Activated CD4-positive, alpha-beta memory T cell treated with anti-CD3 and anti-CD28 coated beads, Interleukin-2, amount 10 ng/mL, durations not matched to agents 7 days and 5 days (primary cell): ENCODE measurements around the gene DPP3. TPM values are rescaled to one million over a fixed set of nuclear protein-coding genes. Genes with fewer than 3 reads are reported as not detected.
A peak's percentile ranks its signal among the peaks of the same experiment; 100 is the strongest.
"Not testable (repeated sequence)": the region's sequence is repeated elsewhere in the genome, so short reads cannot be mapped to it uniquely, and the experiment has no call there.

ENCODE experiments used
- CTCF ChIA-PET: fragments of 350-600 bp; sonication (Branson Sonifier 250); formaldehyde crosslinking; loops from one replicate; lab custom pipeline; 2021; ENCODE audit warnings: antibody characterized with exemption, inconsistent platforms; lab: Charles Lee
- POLR2A ChIA-PET: fragments of 350-600 bp; sonication (Branson Sonifier 250); formaldehyde crosslinking; loops from one replicate; lab custom pipeline; 2021; ENCODE audit warnings: antibody characterized with exemption; lab: Charles Lee
- DNase-seq: peaks from one replicate; pipeline ENCODE4 v3.0.0-alpha.2; 2020
- H3K27ac Mint-ChIP-seq: one replicate; pipeline ENCODE4 v1.8.0; 2021; ENCODE audit warnings: mild to moderate bottlenecking, mixed read lengths
- H3K27me3 Mint-ChIP-seq: one replicate; pipeline ENCODE4 v1.8.0; 2021; ENCODE audit warnings: mixed read lengths
- H3K36me3 Mint-ChIP-seq: one replicate; pipeline ENCODE4 v1.8.0; 2021; ENCODE audit warnings: low read depth, mixed read lengths
- H3K4me1 Mint-ChIP-seq: one replicate; pipeline ENCODE4 v1.8.0; 2021; ENCODE audit warnings: mixed read lengths
- H3K4me3 Mint-ChIP-seq: one replicate; pipeline ENCODE4 v1.8.0; 2021; ENCODE audit warnings: mild to moderate bottlenecking, mixed read lengths
- H3K9me3 Mint-ChIP-seq: one replicate; pipeline ENCODE4 v1.8.0; 2021; ENCODE audit warnings: mixed read lengths
- total RNA-seq, 2 experiments: library from RNA; stranded (reverse); gene quantifications; one replicate each; pipeline ENCODE4 v1.2.3, GENCODE V29; 2021

The DPP3 gene
- total RNA-seq, 2 experiments from 2014 or later: 59.3 to 60.6 TPM

DNA sequence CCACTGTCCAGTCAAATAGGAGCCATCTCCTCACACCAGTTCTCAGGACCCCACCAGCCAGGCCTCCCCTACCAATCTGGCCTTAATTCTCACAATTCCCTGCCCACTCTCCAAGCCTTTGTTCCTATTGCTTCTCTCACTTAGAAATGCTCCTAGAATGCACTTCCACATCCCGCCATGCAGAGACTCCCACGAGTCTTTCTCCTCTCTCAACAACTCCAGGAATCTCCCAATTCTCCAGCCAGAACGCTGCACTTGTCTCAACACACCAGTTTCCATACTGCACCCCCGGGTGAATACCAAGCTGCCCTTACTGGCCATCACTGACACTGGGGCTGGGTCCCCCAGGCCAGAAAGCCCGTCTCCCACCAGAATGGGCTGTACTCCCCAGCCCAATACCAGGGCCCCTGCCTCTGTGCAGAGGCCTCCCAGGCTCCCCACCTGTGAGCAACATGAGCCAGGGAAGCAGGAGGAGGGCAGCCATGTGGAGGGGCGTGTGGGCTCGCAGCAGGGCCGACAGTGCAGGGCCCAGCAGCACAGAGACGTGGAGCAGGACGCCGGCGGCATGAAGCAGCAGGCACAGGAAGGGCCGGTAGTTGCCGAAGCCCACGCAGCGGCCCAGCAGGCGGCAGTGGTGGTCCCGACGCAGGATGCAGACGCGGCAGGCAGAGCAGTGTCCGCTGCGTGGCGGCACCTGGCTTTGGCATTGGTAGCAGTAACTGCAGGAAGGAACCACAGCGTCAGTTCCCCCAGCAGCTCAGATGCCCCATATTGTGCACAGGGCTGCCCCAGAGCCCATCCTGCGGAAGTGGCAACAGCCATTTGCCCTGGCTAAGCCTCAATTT lies 63.3 kb downstream of the DPP3 start:
- H3K27me3 Mint-ChIP-seq: peaks cover 2% of the 10 kb centered on the region
- POLR2A ChIA-PET: interaction anchor here (0.9 to 1.0 kb wide), 2 partner anchors 33 to 64 kb away, joined by 4 to 5 read pairs; partner anchors contain the start of genes BBS1 and DPP3
- CTCF ChIA-PET: interaction anchor here (1.6 kb wide), 1 partner anchor 135 kb away, joined by 5 read pairs; the partner anchor contains the start of gene RBM4B
- peaks cover 29% of the 10 kb centered on the region for H3K36me3 Mint-ChIP-seq
- H3K4me1 Mint-ChIP-seq: peaks cover 40% of the 10 kb centered on the region
- no peaks in the 10 kb centered on the region for H3K9me3 Mint-ChIP-seq
- DNase-seq: peak; percentile 82
- peak overlapping the region; percentile 82 for H3K27ac Mint-ChIP-seq
- peak overlapping the region; percentile 69 for H3K4me3 Mint-ChIP-seq

DNA sequence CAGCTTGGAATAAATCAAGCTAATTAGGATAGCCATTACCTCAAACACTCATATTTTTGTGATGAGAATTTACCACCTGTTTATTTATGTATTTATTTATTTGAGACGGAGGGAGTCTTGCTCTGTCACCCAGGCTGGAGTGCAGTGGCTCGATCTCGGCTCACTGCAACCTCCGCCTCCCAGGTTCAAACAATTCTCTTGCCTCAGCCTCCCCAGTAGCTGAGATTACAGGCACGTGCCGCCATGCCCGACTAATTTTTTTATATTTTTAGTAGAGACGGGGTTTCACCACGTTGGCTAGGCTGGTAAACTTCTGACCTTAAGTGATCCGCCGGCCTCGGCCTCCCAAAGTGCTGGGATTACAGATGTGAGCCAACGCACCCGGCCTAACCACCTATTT lies 64.7 kb downstream of the DPP3 start:
- Mint-ChIP-seq H3K27ac (peak overlapping the region; percentile 65), H3K27me3 (peaks cover 13% of the 10 kb centered on the region), H3K36me3 (peaks cover 23% of the 10 kb centered on the region), H3K4me1 (peaks cover 40% of the 10 kb centered on the region), H3K4me3 (peak overlapping the region; percentile 79)
- H3K9me3 Mint-ChIP-seq, DNase-seq: not testable (repeated sequence)
- POLR2A ChIA-PET: interaction anchor here (1.4 to 2.8 kb wide), 12 partner anchors 11 to 311 kb away, joined by 3 to 23 read pairs (median 12); partner anchors contain the start of genes BBS1, DPP3, RBM14 and RBM4
- CTCF ChIA-PET: interaction anchor here (1.4 kb wide), 1 partner anchor 65 kb away, joined by 4 read pairs; the partner anchor contains the start of gene DPP3

DNA sequence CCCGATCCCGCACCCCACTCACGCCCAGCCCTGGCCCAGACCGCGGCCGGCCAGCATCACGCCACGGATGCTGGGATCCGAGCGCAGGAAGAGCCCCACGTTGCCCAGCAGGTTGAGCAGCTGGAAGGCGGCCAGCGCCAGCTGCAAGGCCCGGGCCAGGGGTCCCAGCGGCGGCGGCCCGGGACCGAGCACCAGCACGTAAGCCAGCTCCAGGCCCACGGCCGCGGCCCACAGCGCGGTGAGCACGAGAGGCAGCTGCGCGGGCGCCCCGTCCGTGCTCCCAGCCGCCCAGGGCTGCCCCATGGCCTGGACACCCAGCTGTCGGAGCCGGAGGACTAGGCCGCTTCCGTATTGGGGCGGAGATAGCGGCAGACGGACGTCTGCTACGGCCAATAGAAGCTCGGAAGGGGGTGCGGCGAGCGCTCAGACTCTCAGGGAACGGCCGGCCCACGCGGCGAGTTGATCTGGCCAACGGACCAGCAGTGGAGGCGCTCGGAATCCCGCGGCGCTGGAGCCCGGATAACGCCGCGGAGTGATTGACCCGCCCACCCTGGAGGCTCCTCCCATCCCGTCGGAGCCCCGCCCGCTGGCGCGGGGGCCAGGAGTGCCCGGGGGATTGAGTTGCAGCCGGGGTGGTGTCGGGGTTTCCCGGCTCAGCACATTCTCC lies 65.6 kb downstream of the DPP3 start, which contains the start of gene ZDHHC24:
ZDHHC24 (minus strand) TSS at position 348 of the 667 bp plus-strand sequence; CDS start at position 303, 45 bp downstream.
- Mint-ChIP-seq H3K9me3 (no peaks in the 10 kb centered on the region), H3K27ac (peak within 1 kb of the TSS; percentile 71), H3K27me3 (peaks cover 13% of the 10 kb centered on the region), H3K4me1 (peaks cover 40% of the 10 kb centered on the region), H3K4me3 (peak within 1 kb of the TSS; percentile 79), H3K36me3 (peaks cover 21% of the 10 kb centered on the region)
- peak; percentile 93 for DNase-seq
- ChIA-PET POLR2A (interaction anchor here (0.7 to 2.8 kb wide), 24 partner anchors 9 to 694 kb away, joined by 3 to 23 read pairs (median 5); partner anchors contain the start of genes BBS1, DPP3, MRPL11 and RBM14), CTCF (interaction anchor here (1.2 to 1.7 kb wide), 6 partner anchors 26 to 136 kb away, joined by 3 to 17 read pairs (median 4); partner anchors contain the start of genes CCDC87, CCS, DPP3 and RBM4B)

DNA sequence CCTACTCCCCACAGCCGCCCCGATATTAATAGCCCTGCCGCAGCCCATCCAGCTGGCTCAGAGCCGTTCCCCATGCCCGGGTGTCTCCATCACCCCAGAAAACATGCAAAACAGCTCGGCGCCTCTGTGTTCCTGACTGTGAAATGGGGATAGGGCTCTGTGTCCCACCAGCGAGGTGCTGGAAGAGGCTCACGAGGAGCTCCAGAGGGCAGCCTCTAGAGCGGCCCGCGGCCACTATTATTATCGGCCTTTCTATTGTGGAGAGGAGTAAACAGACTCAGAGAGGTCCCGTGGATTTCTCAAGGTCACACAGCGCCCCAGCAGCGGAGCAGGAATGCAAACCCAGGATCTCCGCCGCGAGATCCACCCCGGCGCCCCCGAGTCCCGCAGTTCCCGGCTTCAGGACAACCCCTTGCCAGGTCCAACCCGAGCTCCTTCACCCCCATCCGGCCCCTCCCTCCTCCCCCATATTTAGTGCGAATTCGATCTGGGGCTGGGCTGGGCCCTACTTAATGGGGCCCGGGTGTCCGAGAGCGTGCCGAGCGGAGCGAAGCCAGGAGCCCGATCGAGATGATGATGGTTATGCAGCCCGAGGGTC lies 66.2 kb downstream of the DPP3 start, which contains the start of gene ACTN3:
ACTN3 (plus strand) TSS at position 536 of the 598 bp plus-strand sequence; CDS start at position 571, 35 bp downstream.
- POLR2A ChIA-PET: interaction anchor here (0.8 to 2.8 kb wide), 23 partner anchors 9 to 693 kb away, joined by 3 to 23 read pairs (median 5); partner anchors contain the start of genes BBS1, DPP3, MRPL11 and RBM14
- H3K27me3 Mint-ChIP-seq: peaks cover 15% of the 10 kb centered on the region
- DNase-seq: peak; percentile 34
- peaks cover 38% of the 10 kb centered on the region for H3K4me1 Mint-ChIP-seq
- CTCF ChIA-PET: interaction anchor here (1.2 to 1.7 kb wide), 6 partner anchors 26 to 137 kb away, joined by 3 to 17 read pairs (median 4); partner anchors contain the start of genes CCDC87, CCS, DPP3 and RBM4B
- peaks cover 18% of the 10 kb centered on the region for H3K36me3 Mint-ChIP-seq
- H3K27ac Mint-ChIP-seq: peak within 1 kb of the TSS; percentile 71
- H3K9me3 Mint-ChIP-seq: no peaks in the 10 kb centered on the region
- H3K4me3 Mint-ChIP-seq: peak within 1 kb of the TSS; percentile 79

DNA sequence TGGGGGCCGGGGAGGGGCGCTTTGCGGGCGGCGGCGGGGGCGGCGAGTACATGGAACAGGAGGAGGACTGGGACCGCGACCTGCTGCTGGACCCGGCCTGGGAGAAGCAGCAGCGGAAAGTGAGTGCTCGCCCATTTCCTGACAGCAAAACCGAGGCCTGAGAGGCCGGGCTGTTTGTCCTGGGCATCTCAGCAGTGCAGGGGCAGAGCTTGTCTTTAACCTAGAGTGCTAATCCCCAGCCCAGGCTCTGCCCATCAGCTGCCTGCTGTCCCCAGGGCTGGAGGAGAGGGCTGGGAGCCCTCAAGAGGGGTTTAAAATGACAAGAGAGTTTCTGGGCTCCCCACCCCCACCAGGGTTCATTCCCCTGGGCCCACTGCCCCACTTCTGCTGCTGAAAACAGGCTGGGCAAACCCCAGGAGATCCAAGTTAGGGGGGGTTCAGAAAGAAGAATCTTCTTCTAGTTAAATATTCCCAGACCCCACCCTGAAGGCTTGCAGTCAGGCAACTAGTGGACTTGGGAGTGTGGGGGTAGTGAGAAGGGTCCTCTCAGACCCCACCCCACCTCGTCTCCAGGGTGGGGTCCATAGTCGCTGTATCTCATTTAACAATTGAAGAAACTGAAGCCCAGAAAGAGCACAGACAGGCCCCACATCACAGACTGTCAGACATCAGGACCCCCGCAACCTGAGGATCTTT lies 66.9 kb downstream of the DPP3 start:
- CTCF ChIA-PET: interaction anchor here (1.5 to 1.7 kb wide), 3 partner anchors 25 to 131 kb away, joined by 3 to 17 read pairs (median 4); partner anchors contain the start of genes CCDC87, CCS and RBM4B
- Mint-ChIP-seq H3K4me3 (peak overlapping the region; percentile 79), H3K36me3 (peaks cover 12% of the 10 kb centered on the region)

DNA sequence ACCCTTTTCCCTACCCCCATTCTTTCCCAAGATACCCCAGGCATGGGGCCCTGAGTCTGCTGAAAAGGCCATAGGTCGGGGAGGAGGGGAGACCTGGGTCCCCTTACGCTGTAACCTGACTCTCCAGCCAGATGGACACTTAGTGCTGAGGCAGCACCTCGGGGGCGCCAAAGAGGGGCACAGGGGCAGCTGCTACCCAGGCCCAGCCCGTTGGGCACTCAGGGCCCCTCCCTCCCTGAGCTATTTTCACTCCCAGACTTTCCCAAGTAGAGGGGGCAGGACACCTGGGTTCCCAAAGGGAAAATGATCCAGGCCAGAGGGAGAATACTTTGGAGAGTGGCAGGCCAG lies 67.4 kb downstream of the DPP3 start:
- H3K36me3 Mint-ChIP-seq: peaks cover 7% of the 10 kb centered on the region
- peaks cover 27% of the 10 kb centered on the region for H3K4me1 Mint-ChIP-seq
- no peaks in the 10 kb centered on the region for H3K9me3 Mint-ChIP-seq
- no peak for DNase-seq
- peaks cover 15% of the 10 kb centered on the region for H3K27me3 Mint-ChIP-seq
- ChIA-PET CTCF (no interaction called here), POLR2A (interaction anchor here (2.6 kb wide), 1 partner anchor 91 kb away, joined by 23 read pairs; the partner anchor contains the start of gene RBM4)
- no peak overlapping the region for H3K27ac Mint-ChIP-seq
- peak overlapping the region; percentile 15 for H3K4me3 Mint-ChIP-seq

More for the DNA sequence above, 66.9 kb downstream of the DPP3 start:
- Mint-ChIP-seq H3K27ac (peak overlapping the region; percentile 71), H3K9me3 (no peaks in the 10 kb centered on the region), H3K4me1 (peaks cover 32% of the 10 kb centered on the region), H3K27me3 (peaks cover 15% of the 10 kb centered on the region)
- POLR2A ChIA-PET: interaction anchor here (1.1 to 2.8 kb wide), 10 partner anchors 9 to 693 kb away, joined by 3 to 23 read pairs (median 12); partner anchors contain the start of genes DPP3, RBM14, RBM4 and RBM4B
- DNase-seq: no peak

DNA sequence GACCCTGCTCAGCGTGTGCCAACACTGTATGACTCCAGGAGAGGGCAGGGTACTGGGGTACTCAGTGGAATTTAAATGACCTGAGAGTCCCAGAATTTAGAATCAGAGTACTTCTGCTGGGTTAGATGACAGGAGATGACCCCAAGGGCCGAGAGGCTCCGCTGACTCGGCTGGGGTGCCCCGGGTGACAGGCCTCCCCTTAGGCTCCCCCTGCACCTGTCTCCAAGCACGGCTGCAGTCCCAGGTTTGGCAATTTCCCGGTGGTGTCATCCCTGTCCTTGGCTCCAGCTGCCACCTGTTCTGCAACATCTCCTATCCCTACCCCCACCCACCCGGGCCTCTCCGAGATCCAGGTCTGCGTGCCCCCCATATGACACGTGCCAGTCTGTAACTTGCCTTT lies 67.8 kb downstream of the DPP3 start:
- H3K9me3 Mint-ChIP-seq: no peaks in the 10 kb centered on the region
- H3K4me1 Mint-ChIP-seq: peaks cover 25% of the 10 kb centered on the region
- H3K4me3 Mint-ChIP-seq: peak overlapping the region; percentile 15
- no peak overlapping the region for H3K27ac Mint-ChIP-seq
- ChIA-PET CTCF (no interaction called here), POLR2A (no interaction called here)
- DNase-seq: no peak
- H3K27me3 Mint-ChIP-seq: peaks cover 15% of the 10 kb centered on the region
- H3K36me3 Mint-ChIP-seq: peaks cover 4% of the 10 kb centered on the region

DNA sequence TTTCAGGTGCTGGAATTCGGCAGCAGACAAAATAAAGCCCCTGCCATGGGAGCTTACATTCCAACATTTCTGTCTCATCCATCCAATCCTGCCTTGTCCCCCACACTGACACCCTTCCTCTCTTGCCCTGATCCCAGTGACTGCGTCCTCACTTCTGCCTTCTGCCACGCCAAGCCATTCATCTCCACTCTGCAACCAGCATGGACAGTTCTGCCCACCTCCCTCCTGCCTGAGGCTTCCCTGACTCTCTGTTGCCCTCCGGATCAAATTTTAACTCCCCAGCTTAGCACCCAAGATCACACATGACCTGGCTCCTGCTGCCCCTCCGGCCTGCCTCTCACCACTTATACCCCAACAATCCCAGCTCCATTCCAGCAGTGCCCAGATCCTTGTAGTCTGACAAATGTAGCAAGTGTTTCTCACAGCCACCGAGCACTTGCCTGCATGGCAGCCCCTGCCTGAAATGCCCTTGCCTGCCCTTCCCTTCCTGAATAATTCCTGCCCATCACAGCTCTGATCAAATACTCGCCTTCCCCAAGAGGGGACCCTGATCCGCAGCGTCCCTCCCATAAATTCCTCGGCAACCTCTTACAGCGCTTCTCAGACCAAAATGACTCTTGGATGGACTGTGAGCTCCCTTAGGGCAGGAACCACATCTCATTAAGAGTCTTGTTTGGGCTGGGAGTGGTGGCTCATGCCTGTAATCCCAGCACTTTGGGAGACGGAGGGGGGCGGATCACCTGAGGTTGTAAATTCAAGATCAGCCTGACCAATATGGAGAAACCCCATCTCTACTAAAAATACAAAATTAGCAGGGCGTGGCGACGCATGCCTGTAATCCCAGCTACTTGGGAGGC lies 68.8 kb downstream of the DPP3 start:
- peaks cover 15% of the 10 kb centered on the region for H3K27me3 Mint-ChIP-seq
- POLR2A ChIA-PET: interaction anchor here (1.3 kb wide), 1 partner anchor 17 kb away, joined by 3 read pairs; no protein-coding TSS in a partner anchor
- no peaks in the 10 kb centered on the region for H3K36me3 Mint-ChIP-seq
- H3K4me3 Mint-ChIP-seq: no peak overlapping the region
- no peaks in the 10 kb centered on the region for H3K9me3 Mint-ChIP-seq
- CTCF ChIA-PET: no interaction called here
- no peak overlapping the region for H3K27ac Mint-ChIP-seq
- peaks cover 16% of the 10 kb centered on the region for H3K4me1 Mint-ChIP-seq
- DNase-seq: no peak

DNA sequence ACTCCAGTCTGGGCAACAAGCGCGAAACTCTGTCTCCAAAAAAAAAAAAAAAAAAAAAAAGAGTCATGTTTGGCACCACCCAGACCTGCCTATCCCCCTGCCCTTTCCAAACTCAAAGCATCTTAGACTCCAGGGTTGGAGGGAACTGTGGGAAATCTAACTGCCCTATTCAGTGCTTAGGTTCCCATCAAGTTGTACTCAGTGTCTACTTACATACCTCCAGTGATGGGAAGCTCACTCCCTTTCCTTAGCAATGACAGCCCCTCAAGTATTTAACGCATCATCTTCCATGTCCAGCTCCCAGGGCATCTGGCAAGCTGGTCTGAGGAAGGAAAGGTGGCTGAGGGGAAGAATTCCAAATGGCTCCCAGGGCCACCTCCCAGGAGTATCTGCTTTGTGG lies 69.5 kb downstream of the DPP3 start:
- H3K27me3 Mint-ChIP-seq: peaks cover 15% of the 10 kb centered on the region
- peaks cover 11% of the 10 kb centered on the region for H3K4me1 Mint-ChIP-seq
- ChIA-PET POLR2A (interaction anchor here (1.3 kb wide), 1 partner anchor 18 kb away, joined by 3 read pairs; no protein-coding TSS in a partner anchor), CTCF (no interaction called here)
- H3K9me3 Mint-ChIP-seq: no peaks in the 10 kb centered on the region
- H3K4me3 Mint-ChIP-seq: no peak overlapping the region
- no peaks in the 10 kb centered on the region for H3K36me3 Mint-ChIP-seq
- H3K27ac Mint-ChIP-seq: no peak overlapping the region
- DNase-seq: no peak

DNA sequence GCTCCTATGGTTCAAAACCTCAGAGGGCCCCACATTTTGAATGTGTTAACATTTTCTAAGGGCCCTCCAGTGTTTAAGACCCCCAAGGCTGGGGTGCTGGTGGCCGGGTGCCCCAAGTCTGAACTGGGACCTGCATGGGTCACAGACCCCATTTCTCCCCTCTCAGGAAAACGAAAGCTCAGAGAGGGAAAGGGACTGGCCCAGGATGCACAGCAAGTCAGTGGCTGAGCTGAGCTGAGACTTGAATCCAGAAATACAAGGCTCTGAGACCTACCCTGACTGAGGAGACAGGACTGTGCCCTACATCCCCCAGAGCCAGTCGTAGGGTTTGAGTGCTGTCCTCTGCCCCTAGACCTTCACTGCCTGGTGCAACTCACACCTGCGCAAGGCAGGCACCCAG lies 70.7 kb downstream of the DPP3 start:
- Mint-ChIP-seq H3K27ac (no peak overlapping the region), H3K4me1 (peaks cover 7% of the 10 kb centered on the region), H3K9me3 (no peaks in the 10 kb centered on the region), H3K4me3 (no peak overlapping the region), H3K36me3 (no peaks in the 10 kb centered on the region), H3K27me3 (peaks cover 18% of the 10 kb centered on the region)
- no peak for DNase-seq
- ChIA-PET POLR2A (no interaction called here), CTCF (no interaction called here)

DNA sequence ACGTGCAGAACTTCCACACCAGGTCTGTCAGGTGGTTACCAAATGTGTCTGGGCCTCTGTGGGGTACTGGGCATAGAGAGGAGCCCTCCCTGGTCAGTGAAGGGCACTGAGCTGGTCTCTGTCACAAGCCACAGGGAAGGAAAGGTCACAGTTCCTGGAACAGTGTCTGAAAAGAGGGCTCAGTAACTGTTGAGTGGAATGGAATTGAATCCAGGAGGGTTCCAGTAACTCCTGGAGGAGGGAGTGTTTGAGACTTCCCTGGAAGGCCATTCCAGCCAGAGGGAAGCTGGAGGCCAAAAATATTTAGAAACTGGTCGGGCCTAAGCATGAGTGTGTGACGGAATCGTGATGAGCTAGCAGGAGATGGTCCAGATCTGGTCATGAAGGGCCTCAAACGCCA lies 74.4 kb downstream of the DPP3 start:
- DNase-seq: no peak
- Mint-ChIP-seq H3K9me3 (no peaks in the 10 kb centered on the region), H3K4me3 (no peak overlapping the region), H3K36me3 (no peaks in the 10 kb centered on the region), H3K27ac (no peak overlapping the region), H3K27me3 (peaks cover 14% of the 10 kb centered on the region), H3K4me1 (no peaks in the 10 kb centered on the region)
- CTCF ChIA-PET: no interaction called here
- POLR2A ChIA-PET: interaction anchor here (1.0 to 3.8 kb wide), 3 partner anchors 9 to 74 kb away, joined by 3 to 16 read pairs (median 3); partner anchors contain the start of genes ACTN3, DPP3 and ZDHHC24
